HL-60 (cell line): ENCODE measurements around the gene BCL6B.

Experiments
- CTCF ChIP-seq: IDR thresholded peaks from one replicate; pipeline ENCODE4 v1.5.1; 2011; ENCODE audit warnings: low read length, control low read depth, inconsistent platforms; ENCODE audit not compliant: insufficient read depth
- GABPA ChIP-seq: IDR thresholded peaks from 2 replicates; pipeline ENCODE4 v1.6.1; 2012; ENCODE audit warnings: low read depth
- POLR2AphosphoS5 ChIP-seq: IDR thresholded peaks from 2 replicates; pipeline ENCODE4 v1.6.1; 2012; ENCODE audit warnings: low read depth
- REST ChIP-seq: IDR thresholded peaks from 2 replicates; pipeline ENCODE4 v1.6.1; 2012; ENCODE audit warnings: low read depth; ENCODE audit not compliant: insufficient replicate concordance

DNA sequence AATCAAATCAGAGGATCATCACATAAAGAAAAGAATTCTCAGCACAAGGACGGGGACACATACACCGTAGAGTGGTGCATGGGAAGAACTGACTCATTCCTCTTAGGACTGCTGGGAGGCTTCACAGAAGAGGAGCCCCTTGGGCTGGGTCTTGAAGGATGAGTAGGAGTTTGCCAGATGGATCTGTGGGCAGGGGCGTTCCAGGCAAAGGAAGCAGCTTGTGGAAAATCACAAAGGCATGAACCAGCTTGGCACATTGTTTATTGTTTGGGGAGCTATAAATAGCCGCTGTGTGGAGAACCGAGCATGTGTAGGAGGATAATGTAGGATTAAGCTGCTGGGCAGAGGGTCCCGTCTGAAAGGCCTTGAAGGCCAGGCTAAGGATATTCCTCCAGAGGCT, 26.1 kb downstream of the BCL6B start:
- TF ChIP-seq CTCF = no peak
- no peak for TF ChIP-seq POLR2AphosphoS5
- no peak for TF ChIP-seq REST
- TF ChIP-seq GABPA = no peak
